22Rv1 (cell line): ENCODE data around the gene SLC39A11.

Source experiments
- CTCF ChIP-seq: fragments of 450-650 bp; IDR thresholded peaks from 2 replicates; pipeline ENCODE4 v1.5.1; 2017; ENCODE audit warnings: mild to moderate bottlenecking
- ZFX ChIP-seq: fragments of 450-650 bp; IDR thresholded peaks from 2 replicates; pipeline ENCODE4 v1.6.1; 2017; ENCODE audit warnings: antibody characterized with exemption, borderline replicate concordance

- TF ChIP-seq CTCF (no peak), ZFX (no peak)
These were observed 495.0 kb downstream of the SLC39A11 start for GRCh38 chr17:72597354-72598087.
